Astrocyte (in vitro differentiated cells and primary cell): ENCODE data around the gene NTM. TPM values are rescaled to one million over a fixed set of nuclear protein-coding genes. Genes with fewer than 3 reads are reported as not detected.

Experiments used
- DNase-seq: peaks from one replicate; pipeline ENCODE4 v3.0.0-alpha.2; 2010; ENCODE audit warnings: low read depth
- FAIRE-seq: peaks from 2 replicates; lab custom pipeline; 2011; peaks lifted over from hg19 to GRCh38; lab: Jason Lieb, UNC
- H2AFZ ChIP-seq: 2 replicates; pipeline ENCODE4 v1.6.0; 2012; ENCODE audit warnings: low read depth, low read length, inconsistent platforms
- H3K27ac ChIP-seq: 2 replicates; pipeline ENCODE4 v1.5.1; 2011; ENCODE audit warnings: low read depth, low read length, inconsistent platforms
- H3K27me3 ChIP-seq: 2 replicates; pipeline ENCODE4 v1.6.0; 2011; ENCODE audit warnings: low read length, inconsistent platforms; ENCODE audit not compliant: insufficient read depth
- H3K36me3 ChIP-seq: 2 replicates; pipeline ENCODE4 v1.5.1; 2011; ENCODE audit warnings: low read length, inconsistent platforms; ENCODE audit not compliant: insufficient read depth
- H3K4me1 ChIP-seq: 2 replicates; pipeline ENCODE4 v1.5.1; 2011; ENCODE audit warnings: low read length, inconsistent platforms; ENCODE audit not compliant: insufficient read depth
- H3K4me2 ChIP-seq: 2 replicates; pipeline ENCODE4 v1.6.0; 2012; ENCODE audit warnings: low read length, inconsistent platforms
- H3K4me3 ChIP-seq: 2 replicates; pipeline ENCODE4 v1.5.1; 2011; ENCODE audit warnings: low read depth, mild to moderate bottlenecking, low read length, inconsistent platforms; ENCODE audit not compliant: insufficient read depth
- H3K79me2 ChIP-seq: 2 replicates; pipeline ENCODE4 v1.6.0; 2012; ENCODE audit warnings: mild to moderate bottlenecking, low read length, inconsistent platforms; ENCODE audit not compliant: insufficient read depth
- H3K9ac ChIP-seq: 2 replicates; pipeline ENCODE4 v1.6.0; 2012; ENCODE audit warnings: mild to moderate bottlenecking, low read length, inconsistent platforms
- H3K9me3 ChIP-seq: 2 replicates; pipeline ENCODE4 v1.5.1; 2012; ENCODE audit warnings: low read depth, mild to moderate bottlenecking, low read length, inconsistent platforms; ENCODE audit not compliant: insufficient read depth
- H4K20me1 ChIP-seq: 2 replicates; pipeline ENCODE4 v1.6.0; 2012; ENCODE audit warnings: low read length, inconsistent platforms; ENCODE audit not compliant: insufficient read depth
- H3K27ac Mint-ChIP-seq: one replicate; pipeline ENCODE4 v1.8.0; 2021; ENCODE audit warnings: mild to moderate bottlenecking, mixed read lengths; ENCODE audit not compliant: unreplicated experiment
- H3K27me3 Mint-ChIP-seq: one replicate; pipeline ENCODE4 v1.8.0; 2021; ENCODE audit warnings: low read depth, mixed read lengths; ENCODE audit not compliant: unreplicated experiment
- H3K36me3 Mint-ChIP-seq: one replicate; pipeline ENCODE4 v1.8.0; 2021; ENCODE audit warnings: low read depth, mixed read lengths; ENCODE audit not compliant: unreplicated experiment
- H3K4me1 Mint-ChIP-seq: one replicate; pipeline ENCODE4 v1.8.0; 2021; ENCODE audit warnings: low read depth, mixed read lengths; ENCODE audit not compliant: unreplicated experiment
- H3K4me3 Mint-ChIP-seq: one replicate; pipeline ENCODE4 v1.8.0; 2021; ENCODE audit warnings: mild to moderate bottlenecking, moderate library complexity, mixed read lengths; ENCODE audit not compliant: unreplicated experiment
- H3K9me3 Mint-ChIP-seq: one replicate; pipeline ENCODE4 v1.8.0; 2021; ENCODE audit warnings: mild to moderate bottlenecking, mixed read lengths; ENCODE audit not compliant: unreplicated experiment
- EZH2 ChIP-seq: IDR thresholded peaks from 2 replicates; pipeline ENCODE4 v1.6.1; 2012; ENCODE audit warnings: mild to moderate bottlenecking, low read length, inconsistent platforms; ENCODE audit not compliant: insufficient read depth
- total RNA-seq: library from RNA; stranded (reverse); gene quantifications from 2 replicates; pipeline ENCODE4 v1.2.1, GENCODE V29; 2021
- TF ChIP-seq, protein P1 (sequence below): IDR thresholded peaks from 2 replicates; pipeline ENCODE4 v1.5.1; 2011; ENCODE audit warnings: low read depth, mild to moderate bottlenecking, inconsistent platforms, low read length, moderate library complexity; ENCODE audit not compliant: insufficient read depth

The NTM gene
- total RNA-seq, 1 donor from 2014 or later: 98.2 TPM

DNA sequence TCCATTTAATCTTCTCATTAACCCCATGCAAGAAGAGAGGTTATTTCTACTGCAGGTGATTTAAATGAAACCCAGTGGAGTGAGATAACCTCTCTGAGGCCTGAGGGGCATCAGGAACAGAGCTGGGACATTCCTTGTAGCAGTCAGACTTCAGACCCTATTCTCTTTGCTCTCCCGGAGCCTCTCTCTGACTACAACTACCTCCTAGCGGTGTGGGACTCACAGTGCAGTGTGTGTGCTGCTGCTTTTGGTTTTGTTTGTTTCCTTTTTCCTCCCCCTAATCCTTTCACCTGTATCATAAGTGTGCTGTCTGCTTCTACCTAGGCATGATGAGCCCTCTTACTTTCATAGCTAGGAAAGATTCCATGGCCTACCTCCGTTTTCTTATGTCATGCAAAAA, 769.6 kb downstream of the NTM start:
- peaks cover 8% of the 10 kb centered on the region for H3K4me1 Mint-ChIP-seq
- Histone ChIP-seq H3K9ac (no peak overlapping the region), H3K9me3 (no peaks in the 10 kb centered on the region), H3K4me3 (no peak overlapping the region), H3K4me1 (no peaks in the 10 kb centered on the region), H3K27ac (no peak overlapping the region), H4K20me1 (peaks cover 39% of the 10 kb centered on the region), H3K4me2 (no peak overlapping the region), H2AFZ (no peak overlapping the region), H3K27me3 (no peaks in the 10 kb centered on the region), H3K36me3 (no peaks in the 10 kb centered on the region), H3K79me2 (peaks cover 82% of the 10 kb centered on the region)
- H3K27me3 Mint-ChIP-seq: no peaks in the 10 kb centered on the region
- H3K4me3 Mint-ChIP-seq: no peak overlapping the region
- no peak for TF ChIP-seq EZH2
- TF ChIP-seq, protein P1, sequence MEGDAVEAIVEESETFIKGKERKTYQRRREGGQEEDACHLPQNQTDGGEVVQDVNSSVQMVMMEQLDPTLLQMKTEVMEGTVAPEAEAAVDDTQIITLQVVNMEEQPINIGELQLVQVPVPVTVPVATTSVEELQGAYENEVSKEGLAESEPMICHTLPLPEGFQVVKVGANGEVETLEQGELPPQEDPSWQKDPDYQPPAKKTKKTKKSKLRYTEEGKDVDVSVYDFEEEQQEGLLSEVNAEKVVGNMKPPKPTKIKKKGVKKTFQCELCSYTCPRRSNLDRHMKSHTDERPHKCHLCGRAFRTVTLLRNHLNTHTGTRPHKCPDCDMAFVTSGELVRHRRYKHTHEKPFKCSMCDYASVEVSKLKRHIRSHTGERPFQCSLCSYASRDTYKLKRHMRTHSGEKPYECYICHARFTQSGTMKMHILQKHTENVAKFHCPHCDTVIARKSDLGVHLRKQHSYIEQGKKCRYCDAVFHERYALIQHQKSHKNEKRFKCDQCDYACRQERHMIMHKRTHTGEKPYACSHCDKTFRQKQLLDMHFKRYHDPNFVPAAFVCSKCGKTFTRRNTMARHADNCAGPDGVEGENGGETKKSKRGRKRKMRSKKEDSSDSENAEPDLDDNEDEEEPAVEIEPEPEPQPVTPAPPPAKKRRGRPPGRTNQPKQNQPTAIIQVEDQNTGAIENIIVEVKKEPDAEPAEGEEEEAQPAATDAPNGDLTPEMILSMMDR: no peak
- no peak for DNase-seq
- no peaks in the 10 kb centered on the region for H3K9me3 Mint-ChIP-seq
- no peak overlapping the region for H3K27ac Mint-ChIP-seq
- FAIRE-seq: no peak
- peaks cover 8% of the 10 kb centered on the region for H3K36me3 Mint-ChIP-seq

DNA sequence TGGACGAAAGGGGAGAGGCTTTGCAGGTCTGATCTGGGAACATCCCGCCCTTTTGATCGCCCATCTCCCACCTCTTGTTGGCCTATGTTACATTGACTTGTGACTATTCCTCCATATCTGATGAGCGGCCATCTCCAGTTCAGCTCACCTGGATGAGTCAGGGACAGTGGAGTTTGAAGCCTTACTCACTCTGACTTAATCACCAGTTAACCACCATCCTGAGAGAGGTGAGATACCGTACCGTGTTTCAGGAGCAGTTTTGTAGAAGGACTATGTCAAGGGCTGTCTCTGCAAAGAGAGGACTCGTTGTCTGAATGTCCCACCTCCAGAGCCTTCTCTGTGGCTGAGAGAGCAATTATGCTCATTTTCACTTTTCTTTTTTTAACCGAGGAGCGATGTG, 771.7 kb downstream of the NTM start:
- TF ChIP-seq, protein P1: no peak
- no peak for TF ChIP-seq EZH2
- FAIRE-seq: no peak
- H3K9me3 ChIP-seq: no peaks in the 10 kb centered on the region

DNA sequence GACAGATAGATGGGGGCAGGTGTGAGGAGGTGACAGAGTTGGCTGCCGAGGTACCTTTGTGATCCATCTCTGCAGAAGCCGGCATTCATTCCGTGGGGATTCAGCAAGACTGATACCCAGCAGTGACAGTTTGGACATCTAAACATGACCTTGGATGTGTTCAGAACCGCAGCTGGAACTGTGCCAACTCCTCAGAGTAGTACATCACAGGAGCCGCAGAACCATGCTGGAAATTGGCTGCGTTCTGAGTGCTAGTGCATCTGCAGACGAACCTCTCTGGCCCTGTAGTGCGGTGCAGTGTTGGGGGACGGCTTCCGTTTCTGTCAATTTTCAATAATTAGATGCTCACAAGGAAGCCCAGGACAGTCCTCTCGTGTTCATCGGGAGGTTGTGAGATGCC, 772.1 kb downstream of the NTM start:
- Mint-ChIP-seq H3K27me3 (no peaks in the 10 kb centered on the region), H3K4me1 (peaks cover 7% of the 10 kb centered on the region), H3K27ac (no peak overlapping the region), H3K36me3 (peaks cover 4% of the 10 kb centered on the region), H3K4me3 (no peak overlapping the region), H3K9me3 (no peaks in the 10 kb centered on the region)
- Histone ChIP-seq H3K27ac (no peak overlapping the region), H3K4me1 (no peaks in the 10 kb centered on the region), H4K20me1 (peaks cover 50% of the 10 kb centered on the region), H3K79me2 (peaks cover 66% of the 10 kb centered on the region), H3K36me3 (no peaks in the 10 kb centered on the region), H3K9me3 (no peaks in the 10 kb centered on the region), H3K4me2 (no peak overlapping the region), H3K4me3 (no peak overlapping the region), H3K9ac (no peak overlapping the region), H3K27me3 (no peaks in the 10 kb centered on the region), H2AFZ (no peak overlapping the region)
- no peak for TF ChIP-seq EZH2
- TF ChIP-seq, protein P1: no peak
- FAIRE-seq (no peak), DNase-seq (no peak)

More for the DNA sequence above, 771.7 kb downstream of the NTM start:
- Histone ChIP-seq H3K27ac (no peak overlapping the region), H3K9ac (no peak overlapping the region), H3K36me3 (no peaks in the 10 kb centered on the region), H2AFZ (no peak overlapping the region), H3K4me2 (no peak overlapping the region), H3K4me1 (no peaks in the 10 kb centered on the region), H3K4me3 (no peak overlapping the region), H3K79me2 (peaks cover 68% of the 10 kb centered on the region), H4K20me1 (peaks cover 50% of the 10 kb centered on the region), H3K27me3 (no peaks in the 10 kb centered on the region)
- H3K4me1 Mint-ChIP-seq: peaks cover 7% of the 10 kb centered on the region
- no peak overlapping the region for H3K4me3 Mint-ChIP-seq
- no peak for DNase-seq
- no peaks in the 10 kb centered on the region for H3K9me3 Mint-ChIP-seq
- no peak overlapping the region for H3K27ac Mint-ChIP-seq
- H3K27me3 Mint-ChIP-seq: no peaks in the 10 kb centered on the region
- H3K36me3 Mint-ChIP-seq: peaks cover 3% of the 10 kb centered on the region
